ENCODE results near the gene LAGE3. TPM values are rescaled to one million over a fixed set of nuclear protein-coding genes. Genes with fewer than 3 reads are reported as not detected.
A peak's percentile ranks its signal among the peaks of the same experiment; 100 is the strongest.

LAGE3 gene
- total RNA-seq, 2 donors from 2014 or later: 20.1 to 32.9 TPM

DNA sequence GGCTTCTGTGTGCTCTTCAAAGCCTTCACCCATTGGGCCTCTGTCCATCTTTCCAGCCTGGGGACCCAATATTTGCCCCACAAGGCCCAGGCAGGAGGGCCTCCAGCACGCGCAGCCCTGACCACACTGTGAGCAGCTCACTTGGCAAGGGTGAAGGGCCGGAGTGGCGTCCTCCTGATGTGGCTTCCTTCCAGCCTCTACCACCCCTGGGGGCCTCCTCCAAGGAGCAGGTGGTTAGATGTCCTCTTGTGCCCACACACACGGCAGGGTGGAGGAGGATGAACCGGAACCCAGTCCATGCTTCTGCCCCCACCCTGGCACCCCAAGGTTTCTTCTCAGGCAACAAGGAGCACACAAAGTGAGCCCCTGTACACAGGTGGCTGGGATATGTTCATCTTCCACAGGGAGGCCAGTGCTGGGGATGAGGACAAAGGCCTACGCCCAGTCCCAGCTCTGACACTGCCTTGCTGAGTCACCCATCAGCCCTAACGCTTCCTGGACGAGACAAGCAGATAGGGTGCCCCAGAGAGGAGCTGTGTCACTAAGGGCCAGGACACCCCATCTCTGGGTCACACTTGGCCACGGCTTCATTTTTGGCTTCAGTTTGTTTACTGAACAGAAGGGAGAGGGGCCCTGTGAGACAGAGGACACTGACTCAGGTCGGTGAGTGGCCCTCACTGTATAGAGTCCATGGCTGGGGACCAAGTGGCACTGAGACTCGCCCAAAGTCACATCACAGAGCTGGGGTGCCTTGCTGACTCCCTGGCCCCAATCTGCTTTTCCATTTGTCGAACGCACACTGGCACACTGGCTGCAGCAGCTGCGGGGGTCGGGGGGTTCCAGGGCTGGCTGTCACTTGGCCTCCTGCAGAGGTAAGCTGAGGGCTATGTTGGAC lies 5.4 kb upstream of the LAGE3 start:
- H3K27ac ChIP-seq: peak overlapping the region; percentile 82 to 86
- no peaks in the 10 kb centered on the region for H3K36me3 ChIP-seq
- TF ChIP-seq, protein P1, sequence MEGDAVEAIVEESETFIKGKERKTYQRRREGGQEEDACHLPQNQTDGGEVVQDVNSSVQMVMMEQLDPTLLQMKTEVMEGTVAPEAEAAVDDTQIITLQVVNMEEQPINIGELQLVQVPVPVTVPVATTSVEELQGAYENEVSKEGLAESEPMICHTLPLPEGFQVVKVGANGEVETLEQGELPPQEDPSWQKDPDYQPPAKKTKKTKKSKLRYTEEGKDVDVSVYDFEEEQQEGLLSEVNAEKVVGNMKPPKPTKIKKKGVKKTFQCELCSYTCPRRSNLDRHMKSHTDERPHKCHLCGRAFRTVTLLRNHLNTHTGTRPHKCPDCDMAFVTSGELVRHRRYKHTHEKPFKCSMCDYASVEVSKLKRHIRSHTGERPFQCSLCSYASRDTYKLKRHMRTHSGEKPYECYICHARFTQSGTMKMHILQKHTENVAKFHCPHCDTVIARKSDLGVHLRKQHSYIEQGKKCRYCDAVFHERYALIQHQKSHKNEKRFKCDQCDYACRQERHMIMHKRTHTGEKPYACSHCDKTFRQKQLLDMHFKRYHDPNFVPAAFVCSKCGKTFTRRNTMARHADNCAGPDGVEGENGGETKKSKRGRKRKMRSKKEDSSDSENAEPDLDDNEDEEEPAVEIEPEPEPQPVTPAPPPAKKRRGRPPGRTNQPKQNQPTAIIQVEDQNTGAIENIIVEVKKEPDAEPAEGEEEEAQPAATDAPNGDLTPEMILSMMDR (IDR thresholded peaks at IDR 0.05): no peak
- peaks cover 0 to 19% of the 10 kb centered on the region in 2 donors for H3K4me1 ChIP-seq
- H3K9me3 ChIP-seq: no peaks in the 10 kb centered on the region
- no peaks in the 10 kb centered on the region for H3K27me3 ChIP-seq
- H3K4me3 ChIP-seq: no peak overlapping the region
- no peak for DNase-seq (ENCODE audit: low spot score)

DNA sequence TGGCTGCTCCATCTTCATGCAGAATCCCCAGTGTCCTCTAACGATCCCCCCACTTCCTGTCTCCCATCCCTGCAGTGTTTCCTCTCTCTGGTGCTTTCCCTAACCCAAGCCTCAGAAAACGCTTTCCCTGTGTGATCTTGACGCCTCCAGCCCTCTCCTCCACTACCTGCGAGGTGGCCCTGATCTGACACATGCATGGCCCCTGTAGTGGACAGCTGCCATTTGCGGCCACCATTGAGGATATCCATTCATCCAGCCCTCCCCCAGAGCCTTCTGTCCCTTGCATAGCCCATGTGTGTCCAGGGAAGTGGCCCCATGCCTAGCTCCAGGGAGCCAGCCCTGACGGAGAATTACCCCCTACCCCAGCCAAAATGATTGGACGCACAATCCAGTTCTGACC lies 4.2 kb upstream of the LAGE3 start:
- Histone ChIP-seq H3K4me3 (no peak overlapping the region), H3K9me3 (no peaks in the 10 kb centered on the region), H3K27me3 (no peaks in the 10 kb centered on the region), H3K36me3 (no peaks in the 10 kb centered on the region), H3K27ac (peak overlapping the region in 1 of 2 donors; percentile 86), H3K4me1 (peaks cover 0 to 19% of the 10 kb centered on the region in 2 donors)
- TF ChIP-seq, protein P1 (IDR thresholded peaks at IDR 0.05): no peak
- no peak for DNase-seq (ENCODE audit: low spot score)

DNA sequence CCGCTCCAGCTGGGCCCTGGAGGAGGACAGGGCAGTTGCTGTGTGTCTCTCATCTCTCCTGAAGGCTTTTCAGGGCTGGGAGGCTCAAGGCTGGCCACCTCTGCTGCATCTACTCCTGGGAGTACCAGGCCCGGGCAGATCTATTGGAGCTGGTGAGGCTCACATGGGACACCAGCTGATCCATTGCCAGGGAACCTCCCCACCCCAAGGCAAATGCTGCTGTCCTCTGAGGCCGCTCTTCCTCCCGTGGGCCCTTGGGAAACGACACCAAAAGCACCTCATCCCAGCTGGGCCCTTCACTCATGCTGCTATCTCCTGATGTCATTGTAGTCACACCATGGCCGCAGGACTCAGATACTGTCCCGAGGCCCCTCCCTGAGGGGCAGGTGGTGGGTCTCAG lies 3.7 kb upstream of the LAGE3 start:
- H3K27ac ChIP-seq: peak overlapping the region; percentile 40 to 86
- DNase-seq (ENCODE audit: low spot score): no peak

DNA sequence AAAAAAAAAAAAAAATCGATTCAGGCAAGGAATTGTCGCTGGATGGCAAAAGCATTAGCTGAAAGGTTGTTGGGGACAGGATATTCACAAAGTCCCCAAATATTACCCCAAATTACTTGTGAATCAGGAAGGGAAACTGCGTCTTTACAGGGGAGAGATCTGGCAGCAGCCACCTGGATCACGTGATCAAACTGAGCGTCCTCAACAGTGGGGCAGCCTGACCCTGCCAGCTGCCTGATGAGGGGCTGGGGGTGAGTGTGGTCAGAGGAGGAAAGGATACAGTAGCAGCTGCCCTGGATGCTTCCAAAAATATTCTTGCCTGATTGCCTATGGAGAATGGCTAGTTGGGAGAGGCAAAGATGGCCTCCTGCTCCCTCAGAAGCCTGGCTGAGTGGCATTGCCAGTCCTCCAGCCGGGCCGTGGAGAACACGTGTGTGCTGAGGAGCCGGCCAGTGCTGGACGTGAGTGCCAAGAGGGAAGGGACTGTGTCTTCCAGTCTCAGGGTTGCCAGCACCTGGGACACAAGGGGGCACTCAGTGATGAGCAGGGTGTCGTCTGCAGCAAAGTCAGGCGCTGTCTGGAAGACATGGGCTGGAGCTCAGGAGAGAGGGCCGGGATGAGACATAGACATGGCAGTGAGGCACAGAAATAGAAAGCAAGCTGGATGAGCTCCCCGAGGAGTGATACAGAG lies 3.0 kb upstream of the LAGE3 start:
- DNase-seq (ENCODE audit: low spot score): no peak
- peaks cover 0 to 24% of the 10 kb centered on the region in 2 donors for H3K4me1 ChIP-seq
- H3K27ac ChIP-seq: peak overlapping the region; percentile 40 to 86
- no peaks in the 10 kb centered on the region for H3K27me3 ChIP-seq
- no peak overlapping the region for H3K4me3 ChIP-seq
- H3K9me3 ChIP-seq: no peaks in the 10 kb centered on the region
- H3K36me3 ChIP-seq: no peaks in the 10 kb centered on the region
- TF ChIP-seq, protein P1 (IDR thresholded peaks at IDR 0.05): no peak

More for the DNA sequence above, 3.7 kb upstream of the LAGE3 start:
- Histone ChIP-seq H3K4me3 (no peak overlapping the region), H3K27me3 (no peaks in the 10 kb centered on the region), H3K36me3 (no peaks in the 10 kb centered on the region), H3K4me1 (peaks cover 0 to 23% of the 10 kb centered on the region in 2 donors), H3K9me3 (no peaks in the 10 kb centered on the region)
- TF ChIP-seq, protein P1 (IDR thresholded peaks at IDR 0.05): no peak

DNA sequence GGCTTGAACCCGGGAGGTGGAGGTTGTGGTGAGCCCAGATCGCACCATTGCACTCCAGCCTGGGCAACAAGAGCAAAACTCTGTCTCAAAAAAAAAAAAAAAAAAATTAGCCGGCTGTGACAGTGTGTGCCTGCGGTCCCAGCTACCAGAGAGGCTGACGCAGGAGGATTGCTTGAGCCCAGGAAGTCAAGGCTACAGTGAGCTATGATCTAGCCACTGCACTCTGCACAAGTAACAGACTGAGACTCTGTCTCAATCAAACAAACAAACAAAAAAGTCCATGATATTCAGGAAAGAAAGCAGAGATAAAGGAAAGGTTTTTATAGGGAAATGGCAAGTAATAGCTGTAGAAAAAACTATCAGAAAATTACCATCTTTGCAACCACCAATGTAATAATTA lies 2.1 kb upstream of the LAGE3 start:
- peak overlapping the region in 1 of 2 donors; percentile 40 for H3K27ac ChIP-seq
- no peak for DNase-seq (ENCODE audit: low spot score)
- H3K4me3 ChIP-seq: no peak overlapping the region
- H3K4me1 ChIP-seq: peaks cover 0 to 24% of the 10 kb centered on the region in 2 donors
- H3K9me3 ChIP-seq: no peaks in the 10 kb centered on the region
- TF ChIP-seq, protein P1 (IDR thresholded peaks at IDR 0.05): no peak
- H3K36me3 ChIP-seq: no peaks in the 10 kb centered on the region
- H3K27me3 ChIP-seq: no peaks in the 10 kb centered on the region
